Left lobe of liver (tissue), 2 donors: ENCODE results near the gene PDE6C. TPM values are rescaled to one million over a fixed set of nuclear protein-coding genes. Genes with fewer than 3 reads are reported as not detected.

ENCODE experiments used
- ATAC-seq: fragments of 200-7000 bp; cut with Tn5 transposase; one replicate; pipeline ENCODE4 v1.9.1; 2020; ENCODE audit warnings: mild to moderate bottlenecking, moderate library complexity
- DNase-seq: peaks from one replicate; pipeline ENCODE4 v3.0.0-alpha.2; 2020; ENCODE audit warnings: low spot score
- total RNA-seq: library from RNA; stranded (reverse); gene quantifications from one replicate; pipeline ENCODE4 v1.2.1, GENCODE V29; 2021
- donor health status: DM: no; HTN: no; CAD: no; lungs with moderate emphysema.
- donor health status: DM: no; HTN: yes; CAD: no.

PDE6C gene
- total RNA-seq, 1 donor from 2014 or later = not detected

DNA sequence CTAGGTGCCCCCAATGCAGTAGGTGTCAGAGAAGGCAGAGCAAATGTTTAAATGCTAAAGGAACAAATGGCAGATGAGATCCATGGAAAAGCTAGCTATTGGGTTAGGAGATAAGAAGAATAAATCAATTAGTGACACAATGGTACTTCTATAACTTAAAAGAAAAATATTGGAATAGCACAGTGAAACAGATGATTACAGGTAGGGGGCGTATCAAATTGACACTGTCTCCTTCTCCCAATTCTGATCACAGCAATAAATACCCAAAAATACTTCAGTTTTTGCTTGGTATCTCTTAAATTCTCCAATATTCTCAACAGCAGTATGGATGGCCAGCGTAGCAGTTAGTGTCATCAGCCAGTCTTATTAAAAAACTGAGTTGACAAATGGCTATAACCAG, 84.9 kb downstream of the PDE6C start:
- ATAC-seq (no peak), DNase-seq (no peak)

DNA sequence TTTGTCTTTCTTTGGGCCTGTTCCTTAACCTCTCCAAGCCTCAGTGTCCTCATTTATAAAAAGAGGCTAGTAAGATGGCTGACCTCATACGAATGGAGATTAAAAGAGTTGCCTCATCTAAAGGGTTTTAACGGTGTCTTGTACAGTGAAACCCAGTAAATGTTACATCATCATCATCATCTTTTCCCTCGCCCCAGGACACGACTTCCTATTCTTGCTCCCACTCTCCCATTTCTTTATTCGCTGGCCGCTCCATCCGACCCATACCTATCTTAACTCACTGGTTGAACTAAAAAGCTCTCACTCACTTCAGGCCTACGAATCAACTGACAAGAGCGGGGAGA, 89.5 kb downstream of the PDE6C start:
- no peak for DNase-seq
- peak; percentile 12 for ATAC-seq

DNA sequence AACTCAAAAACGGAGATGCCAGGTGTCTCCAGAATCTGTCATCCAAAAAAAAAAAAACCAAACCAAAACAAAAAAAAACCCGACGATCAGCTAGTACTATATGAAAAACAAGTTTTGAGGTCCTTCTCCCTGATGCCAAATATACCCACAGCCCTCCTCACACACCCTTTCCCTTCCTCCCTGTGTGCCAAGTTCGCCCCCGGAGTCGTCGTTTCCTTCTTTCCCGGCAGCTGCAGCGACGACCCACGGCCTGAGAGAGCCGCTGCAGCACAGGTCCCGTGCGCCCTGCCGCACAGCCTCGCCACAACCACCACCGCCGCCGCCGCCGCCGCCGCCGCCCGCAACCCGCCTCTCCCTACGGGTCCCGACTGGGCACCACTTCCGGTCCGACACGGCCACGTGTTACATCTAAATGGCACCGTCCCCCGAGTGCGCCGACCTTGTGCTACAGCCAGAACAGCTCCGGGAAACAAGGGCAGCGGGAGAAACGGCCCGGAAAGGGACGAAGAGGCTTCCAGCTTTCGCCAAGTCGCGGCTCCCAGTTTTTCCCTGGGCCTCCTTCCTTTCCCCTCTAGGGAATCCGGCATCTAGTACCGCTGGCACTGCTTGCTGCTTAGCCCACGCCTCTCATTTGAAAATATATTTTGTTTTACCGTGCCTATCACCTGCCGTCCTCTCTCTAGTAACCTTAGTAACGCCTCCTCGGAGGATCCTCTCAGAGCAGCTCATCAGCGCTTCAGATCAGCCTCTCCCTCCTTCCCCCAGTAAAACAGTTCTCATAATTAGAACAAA, 90.1 kb downstream of the PDE6C start, which contains the start of gene FRA10AC1:
TSS of gene FRA10AC1 (minus strand) at position 383 of the 792 bp plus-strand sequence. CDS start 2,486 bp downstream, outside the sequence.
- peak; percentile 96 for ATAC-seq

DNA sequence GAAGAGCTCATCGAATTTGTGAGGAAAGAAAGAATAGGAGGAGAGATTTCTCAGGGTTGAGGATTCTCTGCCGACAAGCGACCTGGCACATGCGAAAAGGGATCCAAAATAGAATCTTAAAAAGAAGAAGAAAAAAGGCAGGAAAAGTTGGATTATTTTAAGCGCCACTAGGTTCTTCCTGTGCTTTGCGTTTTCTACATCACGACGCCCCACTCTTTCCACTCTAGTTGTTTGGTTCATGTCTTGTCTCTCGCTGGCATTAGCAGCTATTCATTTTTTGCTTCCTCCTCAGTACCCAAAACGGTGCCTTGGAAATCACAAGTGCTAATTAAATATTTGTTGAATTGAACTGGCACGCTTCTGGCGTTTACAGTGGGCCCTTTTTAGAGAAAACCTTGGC, 90.7 kb downstream of the PDE6C start:
- no peak for DNase-seq
- ATAC-seq = no peak

More for the DNA sequence above, 90.1 kb downstream of the PDE6C start, which contains the start of gene FRA10AC1:
- peak; percentile 80 for DNase-seq

DNA sequence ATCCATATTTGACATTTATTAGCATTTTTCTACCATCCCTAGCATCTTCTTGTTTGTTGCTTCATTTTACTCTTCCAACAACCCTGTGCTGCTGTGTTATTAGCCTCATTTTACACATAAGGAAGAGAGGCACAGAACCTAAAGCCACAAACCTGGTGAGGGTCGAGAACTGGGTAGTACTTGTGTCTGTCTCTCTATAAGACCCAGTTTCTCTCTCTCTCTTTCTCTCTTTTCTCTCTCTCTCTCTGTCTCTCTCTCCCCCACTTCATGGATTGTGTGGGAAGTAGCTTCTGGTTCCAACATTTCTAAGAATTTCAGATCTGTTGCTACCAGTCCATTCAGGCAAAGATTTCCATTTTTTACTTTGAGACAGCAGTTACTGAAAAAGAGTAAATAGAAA, 91.5 kb downstream of the PDE6C start:
- DNase-seq (no peak), ATAC-seq (no peak)

DNA sequence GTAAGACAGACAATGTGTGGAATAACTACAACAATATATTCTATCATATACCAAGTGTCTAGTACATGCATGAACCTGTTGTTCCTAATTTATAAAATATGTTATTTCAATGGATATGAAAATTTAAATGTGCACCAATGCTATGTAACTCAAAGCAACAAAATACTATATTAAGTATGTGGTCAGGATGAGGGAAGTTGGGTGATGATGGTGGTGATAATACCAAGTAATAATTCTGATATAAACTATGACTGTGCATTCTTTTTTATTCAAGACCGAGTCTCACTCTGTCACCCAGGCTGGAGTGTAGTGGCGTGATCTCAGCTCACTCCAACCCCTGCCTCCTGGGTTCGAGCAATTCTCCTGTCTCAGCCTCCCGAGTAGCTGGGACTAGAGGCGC, 92.1 kb downstream of the PDE6C start:
- ATAC-seq (no peak), DNase-seq (no peak)

DNA sequence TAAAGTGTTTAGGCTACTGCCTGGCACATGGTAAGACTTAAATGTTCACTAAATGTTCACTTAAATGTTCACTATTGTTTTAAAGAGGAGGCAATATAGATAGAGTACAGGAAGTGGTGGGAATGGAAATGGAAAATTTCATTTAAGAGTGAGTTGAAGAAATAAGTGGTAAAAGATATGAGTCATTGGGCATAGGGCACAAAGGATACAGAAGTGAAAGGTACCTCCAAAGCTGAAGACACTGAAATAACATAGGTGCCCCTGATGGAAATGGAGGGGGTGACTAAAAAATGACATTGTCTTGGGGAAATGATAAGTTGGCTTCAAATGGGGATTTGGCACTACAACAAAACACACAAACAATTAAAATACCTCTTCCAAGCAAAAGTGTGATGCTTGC, 95.3 kb downstream of the PDE6C start:
- no peak for DNase-seq
- ATAC-seq = no peak

DNA sequence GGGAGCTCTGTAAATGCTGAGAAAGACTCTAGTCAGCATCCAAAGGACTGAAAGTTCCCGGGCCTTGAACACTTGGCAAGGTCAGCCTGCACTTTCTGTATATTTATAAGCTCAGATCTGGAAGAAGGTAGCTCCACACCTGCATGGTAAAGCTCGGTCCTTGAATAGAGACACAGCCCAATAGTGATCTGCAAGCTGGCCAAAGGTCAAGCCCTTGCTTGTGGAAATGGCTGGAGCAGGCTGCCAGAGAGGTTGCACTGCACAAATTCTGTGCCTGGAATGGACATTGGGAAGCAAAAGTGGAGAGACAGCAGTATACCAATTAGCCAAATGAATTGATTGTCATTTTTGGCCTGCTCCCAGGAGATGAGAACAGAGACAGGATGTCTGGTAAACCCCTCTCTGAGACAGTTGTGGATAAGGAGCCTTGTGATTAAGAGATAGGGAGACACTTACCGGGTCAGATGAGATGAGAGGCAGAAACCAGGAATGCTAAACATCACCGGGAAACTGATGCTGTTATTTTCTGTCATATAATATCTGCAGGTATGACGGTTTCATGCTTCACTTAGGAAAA, 98.1 kb downstream of the PDE6C start:
- DNase-seq (peak; percentile 65), ATAC-seq (peak; percentile 96)

DNA sequence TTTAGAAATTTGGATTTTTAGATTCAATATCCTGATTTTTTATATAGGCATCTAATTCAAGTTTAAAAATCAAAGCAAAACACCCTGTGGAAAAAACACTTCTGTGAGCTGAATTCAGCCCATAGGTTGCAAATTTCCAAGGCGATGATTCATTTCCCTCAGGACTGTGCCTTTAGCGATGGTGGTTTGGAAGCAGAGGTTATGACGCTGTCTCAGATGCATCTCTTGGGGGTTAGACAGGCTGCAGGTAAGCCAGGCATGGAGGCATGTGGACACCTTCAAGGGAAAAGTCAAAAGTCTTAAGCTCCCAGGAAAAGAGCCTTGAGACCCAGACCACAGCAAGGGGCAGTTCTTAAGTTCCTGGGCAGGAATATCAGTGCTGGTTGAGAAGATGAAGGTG, 99.6 kb downstream of the PDE6C start:
- DNase-seq (no peak), ATAC-seq (no peak)

DNA sequence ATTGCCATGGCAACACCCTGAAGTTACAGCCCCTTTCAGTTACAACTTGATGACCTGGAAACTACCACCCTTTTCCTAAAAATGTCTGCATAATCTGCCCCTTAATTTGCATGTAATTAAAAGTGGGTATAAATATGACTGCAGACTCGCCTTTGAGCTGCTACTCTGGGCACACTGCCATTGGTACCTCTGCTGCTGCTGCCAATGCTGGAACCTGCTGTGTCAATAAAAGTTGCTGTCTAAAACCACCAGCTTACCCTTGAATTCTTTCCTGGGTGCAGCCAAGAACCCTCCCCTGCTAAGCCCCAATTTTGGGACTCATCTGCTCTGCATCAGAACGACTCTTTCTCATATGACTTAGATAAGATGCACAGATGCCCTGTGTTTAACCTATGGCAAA, 100.3 kb downstream of the PDE6C start:
- DNase-seq (no peak), ATAC-seq (peak; percentile 60)

DNA sequence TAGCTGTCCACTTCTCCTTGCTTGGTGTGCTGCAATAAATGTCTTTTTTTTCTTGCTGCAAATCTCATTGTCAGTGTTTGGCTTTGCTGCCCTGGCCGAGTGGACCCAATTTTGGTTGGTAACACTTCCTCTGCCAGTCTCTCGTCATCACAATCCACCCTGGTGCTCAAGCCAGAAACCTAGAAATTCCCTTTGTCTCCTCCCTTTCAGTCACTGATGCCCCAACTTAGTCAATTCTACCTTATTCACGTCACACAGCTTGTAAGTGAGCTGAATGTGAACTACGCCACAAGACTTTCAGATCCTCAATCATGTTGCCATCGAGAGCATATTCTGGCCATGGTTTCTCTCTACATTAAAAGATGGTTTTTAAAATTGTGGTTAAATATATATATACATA, 103.0 kb downstream of the PDE6C start:
- ATAC-seq = no peak
- DNase-seq = no peak

Other genes with a start within 250 kb of the PDE6C start
- gene MYOF, start 130.2 kb upstream of the PDE6C start, total RNA-seq = 3.2 TPM
- gene CEP55, start 115.9 kb upstream of the PDE6C start, total RNA-seq = 0.08 TPM
- gene FFAR4, start 45.9 kb upstream of the PDE6C start, total RNA-seq = 0.25 TPM
- 6,485 TPM for gene RBP4, start 11.3 kb upstream of the PDE6C start, total RNA-seq
- 2.9 TPM for gene FRA10AC1, start 90.1 kb downstream of the PDE6C start, total RNA-seq
- 0.75 TPM for gene LGI1, start 145.4 kb downstream of the PDE6C start, total RNA-seq